HCT116 (cell line): ENCODE results near the gene CAMK2D. TPM values are rescaled to one million over a fixed set of nuclear protein-coding genes. Genes with fewer than 3 reads are reported as not detected.
A peak's percentile ranks its signal among the peaks of the same experiment; 100 is the strongest.

Experiments
- ATAC-seq: fragments of 200-7000 bp; cut with Tn5 transposase; 2 replicates; pipeline ENCODE4 v1.9.1; 2020; ENCODE audit warnings: mild to moderate bottlenecking, moderate library complexity
- BruUV-seq: library from RNA; stranded (reverse); fragments of 400-500 nt; replicated peaks from 2 replicates; lab custom pipeline; 2021; lab: Mats Ljungman, UMichigan
- CTCF ChIA-PET: fragments of 300-600 bp; sonication (Branson Sonifier 250); formaldehyde crosslinking; loops from one replicate; lab custom pipeline; 2021; ENCODE audit warnings: antibody characterized with exemption; lab: Charles Lee
- POLR2A ChIA-PET: fragments of 300-600, 350-600 bp; sonication (Branson Sonifier 250); formaldehyde crosslinking; loops from one replicate; lab custom pipeline; 2021; ENCODE audit warnings: antibody characterized with exemption; lab: Charles Lee
- RAD21 ChIA-PET, 2 experiments: fragments of 300-600 bp; sonication (Branson Sonifier 250); formaldehyde crosslinking; loops; one replicate each; lab custom pipeline; 2023; ENCODE audit warnings: low total read pairs in 2 of 2; ENCODE audit not compliant: uncharacterized antibody in 2 of 2, unreplicated experiment in 2 of 2, low non-redundant PET in 1 of 2; lab: Charles Lee
- DNase-seq: peaks from one replicate; pipeline ENCODE4 v3.0.0-alpha.2; 2010; ENCODE audit warnings: low read depth, low spot score
- H2AFZ ChIP-seq: fragments of 200-600 bp; shearing (Covaris generic), sonication (generic); 2 replicates; pipeline ENCODE4 v1.6.1; 2017; ENCODE audit warnings: low read depth, mixed run types, mixed read lengths, antibody characterized with exemption, low read length; ENCODE audit not compliant: poor library complexity, severe bottlenecking
- H3K27ac ChIP-seq: 2 replicates; pipeline ENCODE4 v1.5.1; 2012; ENCODE audit warnings: low read depth, low read length
- H3K27me3 ChIP-seq: fragments of 200-600 bp; sonication (generic); 2 replicates; pipeline ENCODE4 v1.6.1; 2016; ENCODE audit warnings: mixed run types, low read length, mixed read lengths; ENCODE audit not compliant: insufficient read depth
- H3K36me3 ChIP-seq, 2 experiments: fragments of 200-500 bp in 1 of 2; fragments of 200-600 bp in 1 of 2; sonication (Bioruptor generic) in 1 of 2; sonication (generic) in 1 of 2; 2 replicates each; pipeline versions ENCODE4 v1.5.1 to v1.6.1; 2014 to 2016; ENCODE audit warnings: low read length in 2 of 2, inconsistent platforms in 1 of 2, mixed read lengths in 1 of 2, mixed run types in 1 of 2; ENCODE audit not compliant: insufficient read depth in 2 of 2, control insufficient read depth in 1 of 2
- H3K4me1 ChIP-seq, 2 experiments: fragments of 200-600 bp in 1 of 2; sonication (generic) in 1 of 2; 2 replicates each; pipeline versions ENCODE4 v1.5.1 to v1.6.1; 2012 to 2017; ENCODE audit warnings: low read length in 2 of 2, inconsistent platforms in 1 of 2, mild to moderate bottlenecking in 1 of 2, mixed read lengths in 1 of 2, mixed run types in 1 of 2, moderate library complexity in 1 of 2; ENCODE audit not compliant: insufficient read depth in 2 of 2, control insufficient read depth in 1 of 2
- H3K4me2 ChIP-seq: fragments of 200-600 bp; sonication (generic); 2 replicates; pipeline ENCODE4 v1.6.1; 2017; ENCODE audit warnings: mixed run types, low read length, mixed read lengths
- H3K4me3 ChIP-seq, 2 experiments: fragments of 200-600 bp in 1 of 2; sonication (generic) in 1 of 2; replicated peaks in 1 of 2; 2 replicates each; pipeline ENCODE4 v1.5.1; 2011 to 2016; ENCODE audit warnings: low read length in 2 of 2, control low read depth in 1 of 2, low read depth in 1 of 2, mild to moderate bottlenecking in 1 of 2, mixed read lengths in 1 of 2, mixed run types in 1 of 2
- H3K79me2 ChIP-seq: fragments of 200-600 bp; sonication (generic); 2 replicates; pipeline ENCODE4 v1.6.1; 2017; ENCODE audit warnings: mild to moderate bottlenecking, mixed run types, low read length, moderate library complexity, mixed read lengths; ENCODE audit not compliant: insufficient read depth
- H3K9ac ChIP-seq: fragments of 200-600 bp; sonication (generic); 2 replicates; pipeline ENCODE4 v1.6.1; 2016; ENCODE audit warnings: low read length, mixed read lengths
- H3K9me2 ChIP-seq: fragments of 200-600 bp; sonication (generic), shearing (Covaris generic); 2 replicates; pipeline ENCODE4 v1.6.1; 2017; ENCODE audit warnings: mixed run types, mild to moderate bottlenecking, moderate library complexity; ENCODE audit not compliant: insufficient read depth
- H3K9me3 ChIP-seq, 2 experiments: fragments of 200-500 bp in 1 of 2; fragments of 200-600 bp in 1 of 2; sonication (Bioruptor generic) in 1 of 2; sonication (generic) in 1 of 2; 2 replicates each; pipeline ENCODE4 v1.6.1; 2014 to 2017; ENCODE audit warnings: low read length in 2 of 2, mixed read lengths in 2 of 2, inconsistent platforms in 1 of 2, low read depth in 1 of 2, mild to moderate bottlenecking in 1 of 2, mixed run types in 1 of 2, moderate library complexity in 1 of 2; ENCODE audit not compliant: control insufficient read depth in 1 of 2, insufficient read depth in 1 of 2
- H4K20me1 ChIP-seq: fragments of 200-600 bp; sonication (generic), shearing (Covaris generic); 2 replicates; pipeline ENCODE4 v1.6.1; 2017; ENCODE audit warnings: mixed run types, mild to moderate bottlenecking, moderate library complexity; ENCODE audit not compliant: insufficient read depth
- EGR1 ChIP-seq: IDR thresholded peaks from 2 replicates; pipeline ENCODE4 v1.6.1; 2012; ENCODE audit warnings: low read depth
- MAX ChIP-seq: IDR thresholded peaks from 2 replicates; pipeline ENCODE4 v1.6.1; 2012
- ZBTB33 ChIP-seq: IDR thresholded peaks from 2 replicates; pipeline ENCODE4 v1.6.1; 2011; ENCODE audit warnings: mild to moderate bottlenecking, low read length, moderate library complexity; ENCODE audit not compliant: insufficient replicate concordance; ENCODE audit errors: extremely low read depth
- intact Hi-C: fragments of 100-400 bp; cut with micrococcal nuclease; formaldehyde crosslinking; loops from 2 replicates; pipeline ENCODE4 v1.10.0; 2022
- total RNA-seq: library from RNA; stranded (reverse); gene quantifications from one replicate; pipeline ENCODE4 v1.2.1, GENCODE V29; 2021; ENCODE audit not compliant: unreplicated experiment

Gene CAMK2D
- total RNA-seq, 1 experiment from 2014 or later: 67.0 TPM

- peak overlapping the region; percentile 15 for H3K4me2 ChIP-seq
- BruUV-seq: no TSS peak
Observed at GRCh38 chr4:113564493-113564892, 197.0 kb downstream of the CAMK2D start.

More at GRCh38 chr4:113564493-113564892, 197.0 kb downstream of the CAMK2D start:
- H3K27me3 ChIP-seq: no peaks in the 10 kb centered on the region
- no peak overlapping the region for H3K4me3 ChIP-seq
- no peak overlapping the region for H2AFZ ChIP-seq
- peaks cover 22 to 44% of the 10 kb centered on the region in 2 experiments; a peak in 3 of 4 replicates for H3K4me1 ChIP-seq
- no peaks in the 10 kb centered on the region for H3K9me3 ChIP-seq
- ChIA-PET RAD21 (interaction anchor here in 1 of 2 experiments (1.1 kb wide), 1 partner anchor 20 kb away, joined by 4 read pairs; no protein-coding TSS in a partner anchor), POLR2A (no interaction called here), CTCF (interaction anchor here (1.1 kb wide), 1 partner anchor 17 kb away, joined by 4 read pairs; no protein-coding TSS in a partner anchor)
- intact Hi-C loops: no loop called here
- no peaks in the 10 kb centered on the region; the same call in 1 of the 2 replicates for H3K9me2 ChIP-seq
- TF ChIP-seq EGR1: no peak
- TF ChIP-seq MAX: no peak
- no peak for TF ChIP-seq ZBTB33
- H3K36me3 ChIP-seq: no peaks in the 10 kb centered on the region
- H4K20me1 ChIP-seq: no peaks in the 10 kb centered on the region
- H3K9ac ChIP-seq: no peak overlapping the region
- H3K27ac ChIP-seq: no peak overlapping the region
- DNase-seq (no peak), ATAC-seq (no peak)
- no peaks in the 10 kb centered on the region for H3K79me2 ChIP-seq
